Measurements from ENCODE around the gene NME1.

- no peak for TF ChIP-seq CTCF (IDR thresholded peaks at IDR 0.05)
- no peak for TF ChIP-seq OVOL2 (CRISPR knock-in tag; IDR thresholded peaks at IDR 0.05; ENCODE audit: borderline replicate concordance)
- no peak for TF ChIP-seq ETV6 (CRISPR knock-in tag; IDR thresholded peaks at IDR 0.05)
- TF ChIP-seq CREM (CRISPR knock-in tag; IDR thresholded peaks at IDR 0.05), result peak; percentile 84; the same call in 1 of the 2 replicates
- TF ChIP-seq JUN (CRISPR knock-in tag; IDR thresholded peaks at IDR 0.05), result no peak
- no peak for TF ChIP-seq ZNF232 (CRISPR knock-in tag; IDR thresholded peaks at IDR 0.05)
- no peak for TF ChIP-seq TCF7 (CRISPR knock-in tag; IDR thresholded peaks at IDR 0.05; ENCODE audit: low read depth)
- TF ChIP-seq ARID4B (CRISPR knock-in tag; IDR thresholded peaks at IDR 0.05; ENCODE audit: borderline replicate concordance), result no peak
- no peak for TF ChIP-seq ATF3 (CRISPR knock-in tag; conservative IDR thresholded peaks at IDR 0.05)
Observed at GRCh38 chr17:51120739-51121619, 32.4 kb upstream of the NME1 start, which contains the start of gene SPAG9.

Data from WTC11 (cell line).